Measurements from ENCODE around the gene KCNV2.

DNA sequence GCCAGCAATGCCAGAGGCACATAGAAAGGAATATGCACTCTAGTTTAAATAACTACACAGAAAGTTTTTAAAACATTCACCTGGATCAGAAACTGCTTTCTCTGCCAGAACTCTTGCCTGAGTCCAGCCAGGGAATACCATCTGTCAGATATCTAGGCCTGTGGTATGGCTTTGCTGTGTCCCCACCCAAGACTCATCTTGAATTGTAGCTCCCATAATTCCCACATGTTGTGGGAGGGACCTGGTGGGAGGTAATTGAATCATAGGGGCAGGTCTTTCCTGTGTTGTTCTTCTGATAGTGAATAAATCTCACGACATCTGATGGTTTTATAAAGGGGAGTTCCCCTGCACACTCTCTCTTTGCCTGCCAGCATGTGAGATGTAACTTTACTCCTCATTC lies 41.5 kb upstream of the KCNV2 start:
- TF ChIP-seq, protein P1, sequence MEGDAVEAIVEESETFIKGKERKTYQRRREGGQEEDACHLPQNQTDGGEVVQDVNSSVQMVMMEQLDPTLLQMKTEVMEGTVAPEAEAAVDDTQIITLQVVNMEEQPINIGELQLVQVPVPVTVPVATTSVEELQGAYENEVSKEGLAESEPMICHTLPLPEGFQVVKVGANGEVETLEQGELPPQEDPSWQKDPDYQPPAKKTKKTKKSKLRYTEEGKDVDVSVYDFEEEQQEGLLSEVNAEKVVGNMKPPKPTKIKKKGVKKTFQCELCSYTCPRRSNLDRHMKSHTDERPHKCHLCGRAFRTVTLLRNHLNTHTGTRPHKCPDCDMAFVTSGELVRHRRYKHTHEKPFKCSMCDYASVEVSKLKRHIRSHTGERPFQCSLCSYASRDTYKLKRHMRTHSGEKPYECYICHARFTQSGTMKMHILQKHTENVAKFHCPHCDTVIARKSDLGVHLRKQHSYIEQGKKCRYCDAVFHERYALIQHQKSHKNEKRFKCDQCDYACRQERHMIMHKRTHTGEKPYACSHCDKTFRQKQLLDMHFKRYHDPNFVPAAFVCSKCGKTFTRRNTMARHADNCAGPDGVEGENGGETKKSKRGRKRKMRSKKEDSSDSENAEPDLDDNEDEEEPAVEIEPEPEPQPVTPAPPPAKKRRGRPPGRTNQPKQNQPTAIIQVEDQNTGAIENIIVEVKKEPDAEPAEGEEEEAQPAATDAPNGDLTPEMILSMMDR (IDR thresholded peaks at IDR 0.05) = no peak
- TF ChIP-seq EZH2 (IDR thresholded peaks at IDR 0.05) = no peak
- no peak for TF ChIP-seq EZH2phosphoT487 (IDR thresholded peaks at IDR 0.05)
